ENCODE results near the gene ISL2.

- TF ChIP-seq, protein P1, sequence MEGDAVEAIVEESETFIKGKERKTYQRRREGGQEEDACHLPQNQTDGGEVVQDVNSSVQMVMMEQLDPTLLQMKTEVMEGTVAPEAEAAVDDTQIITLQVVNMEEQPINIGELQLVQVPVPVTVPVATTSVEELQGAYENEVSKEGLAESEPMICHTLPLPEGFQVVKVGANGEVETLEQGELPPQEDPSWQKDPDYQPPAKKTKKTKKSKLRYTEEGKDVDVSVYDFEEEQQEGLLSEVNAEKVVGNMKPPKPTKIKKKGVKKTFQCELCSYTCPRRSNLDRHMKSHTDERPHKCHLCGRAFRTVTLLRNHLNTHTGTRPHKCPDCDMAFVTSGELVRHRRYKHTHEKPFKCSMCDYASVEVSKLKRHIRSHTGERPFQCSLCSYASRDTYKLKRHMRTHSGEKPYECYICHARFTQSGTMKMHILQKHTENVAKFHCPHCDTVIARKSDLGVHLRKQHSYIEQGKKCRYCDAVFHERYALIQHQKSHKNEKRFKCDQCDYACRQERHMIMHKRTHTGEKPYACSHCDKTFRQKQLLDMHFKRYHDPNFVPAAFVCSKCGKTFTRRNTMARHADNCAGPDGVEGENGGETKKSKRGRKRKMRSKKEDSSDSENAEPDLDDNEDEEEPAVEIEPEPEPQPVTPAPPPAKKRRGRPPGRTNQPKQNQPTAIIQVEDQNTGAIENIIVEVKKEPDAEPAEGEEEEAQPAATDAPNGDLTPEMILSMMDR (conservative IDR thresholded peaks at IDR 0.05 in 1 of 2, IDR thresholded peaks at IDR 0.05 in 1 of 2; ENCODE audit: low read depth in 1 of 2, low read length in 2 of 2): no peak
- no peak for TF ChIP-seq EZH2 (IDR thresholded peaks at IDR 0.05; ENCODE audit: low read length, missing control alignments)
Observed at GRCh38 chr15:76293361-76293760, 43.2 kb upstream of the ISL2 start.

All from fibroblast of lung (primary cell).